NT2/D1 (cell line): ENCODE measurements around the gene OLFML2A.

Experiments used
- YY1 ChIP-seq: IDR thresholded peaks from 2 replicates; pipeline ENCODE4 v1.6.1; 2011; ENCODE audit not compliant: insufficient read length, insufficient read depth
- ZNF274 ChIP-seq: IDR thresholded peaks from 2 replicates; pipeline ENCODE4 v1.6.1; 2011; ENCODE audit warnings: mild to moderate bottlenecking, low read depth, low read length

DNA sequence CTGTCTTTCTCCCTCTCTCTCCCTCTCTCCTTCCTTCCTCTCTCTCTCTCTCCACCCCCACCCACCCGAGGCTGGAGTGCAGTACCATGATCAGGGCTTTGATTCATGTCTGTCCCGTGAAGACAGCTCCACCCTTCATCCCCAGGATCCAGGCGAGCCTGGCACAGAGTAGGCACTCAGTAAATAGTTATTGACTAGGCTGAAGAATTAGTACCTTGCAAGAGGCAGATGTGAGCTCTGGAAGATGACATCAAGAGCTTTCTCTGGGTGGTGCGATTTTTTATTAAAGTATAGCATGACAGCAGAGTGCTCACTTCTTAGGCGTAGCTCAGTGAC is 52.4 kb downstream of the OLFML2A start:
- TF ChIP-seq YY1 (no peak), ZNF274 (no peak)
